HG03575 (cell line): ENCODE measurements around the gene CHST3.

Experiments used
- ATAC-seq: cut with Tn5 transposase; IDR thresholded peaks from one replicate; pipeline ENCODE4 v1.9.1; 2021; ENCODE audit not compliant: unreplicated experiment, insufficient number of reproducible peaks, low FRiP score; ENCODE audit errors: extremely low read depth

Gene CHST3

DNA sequence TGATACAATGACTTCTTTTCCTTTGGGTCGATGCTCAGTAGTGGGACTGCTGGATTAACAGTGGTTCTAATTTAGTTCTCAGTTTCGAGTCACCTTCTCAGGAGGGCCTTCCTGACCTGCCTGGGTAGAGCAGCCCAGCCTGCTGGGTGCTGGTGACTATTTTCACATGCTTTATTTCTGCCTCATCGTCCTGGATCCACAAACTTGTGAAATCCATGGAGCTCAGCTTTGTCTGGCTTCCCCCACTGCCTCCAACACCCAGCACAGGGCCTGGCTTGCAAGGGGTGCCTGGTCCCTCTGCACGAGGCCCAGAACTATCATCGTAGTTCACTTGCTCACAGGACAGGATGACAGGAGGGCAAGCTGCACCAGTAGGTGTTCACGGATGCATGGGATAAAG is 77.3 kb downstream of the CHST3 start:
- no peak for ATAC-seq

DNA sequence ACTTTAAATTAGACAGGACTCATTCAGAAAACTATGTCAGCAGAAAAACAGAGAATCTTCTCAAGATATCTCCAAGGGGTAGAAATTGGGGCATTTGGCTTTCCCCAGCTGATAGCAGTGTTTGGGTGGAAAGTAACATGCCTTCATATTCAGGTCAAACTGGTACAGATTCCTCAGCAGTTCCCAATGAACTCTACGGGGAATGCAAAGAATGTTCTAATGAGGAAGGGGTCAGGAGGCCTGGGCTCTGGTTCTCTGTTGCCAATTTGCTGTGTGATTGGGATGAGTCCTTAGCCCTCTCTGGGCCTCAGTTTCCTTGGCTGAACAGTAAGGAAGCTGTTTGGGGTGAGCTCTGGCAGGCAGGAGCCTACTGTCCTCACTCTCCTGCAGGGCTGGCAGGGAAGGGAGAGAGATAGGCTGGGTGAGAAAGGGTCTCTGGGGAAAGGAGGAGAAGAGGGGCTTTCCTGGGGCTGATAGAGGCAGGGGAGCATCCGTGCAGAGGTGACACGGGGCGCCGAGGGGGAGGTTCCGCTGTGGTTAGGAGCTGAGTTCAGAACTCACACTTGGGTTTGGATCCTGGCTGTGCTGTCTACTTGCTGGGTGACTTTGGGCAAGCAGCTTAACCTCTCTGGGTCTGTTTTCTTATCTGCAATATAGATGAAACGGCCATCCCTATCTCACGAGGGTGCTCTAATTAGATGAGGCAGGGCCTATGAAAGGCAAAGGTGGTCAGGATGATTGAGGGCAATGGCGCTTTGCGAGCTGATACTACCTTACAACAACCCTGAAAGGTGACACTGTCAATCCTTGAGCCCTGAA is 79.0 kb downstream of the CHST3 start:
- ATAC-seq: no peak

- no peak for ATAC-seq
Observed at GRCh38 chr10:72044417-72045041, 80.3 kb downstream of the CHST3 start.

- no peak for ATAC-seq
Observed at GRCh38 chr10:72045586-72045985, 81.4 kb downstream of the CHST3 start.

DNA sequence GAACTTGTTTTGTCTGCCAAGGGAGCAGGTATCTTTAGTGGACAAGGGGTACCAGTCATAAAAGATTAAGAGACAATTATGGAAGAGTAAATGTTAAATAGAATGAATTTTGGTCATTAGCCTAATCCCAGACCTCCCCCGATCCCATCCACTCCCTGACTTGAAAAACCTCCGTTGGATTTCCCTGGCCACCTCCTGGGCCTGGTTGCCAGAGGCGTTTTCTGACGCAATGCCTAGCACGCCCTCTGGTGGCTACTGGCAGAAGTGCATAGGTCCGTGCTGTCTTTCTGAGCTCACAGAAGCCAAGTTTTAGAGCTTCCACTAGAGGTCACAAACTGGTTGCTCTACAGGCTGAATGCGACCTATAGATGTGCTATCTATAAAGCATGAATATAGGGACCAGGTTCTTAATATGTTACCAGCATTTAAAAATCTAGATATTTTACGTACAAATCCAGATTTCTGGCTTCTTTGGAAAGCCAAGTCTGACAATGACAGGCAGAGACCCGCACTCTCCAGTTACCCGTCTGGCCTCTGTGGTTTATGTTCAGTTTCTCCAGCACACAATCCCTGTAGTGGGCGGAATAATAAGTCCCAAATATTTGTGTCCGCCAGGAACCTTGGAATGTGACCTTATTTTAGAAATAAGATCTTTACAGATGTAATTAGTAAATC is 84.4 kb downstream of the CHST3 start:
- ATAC-seq: no peak

DNA sequence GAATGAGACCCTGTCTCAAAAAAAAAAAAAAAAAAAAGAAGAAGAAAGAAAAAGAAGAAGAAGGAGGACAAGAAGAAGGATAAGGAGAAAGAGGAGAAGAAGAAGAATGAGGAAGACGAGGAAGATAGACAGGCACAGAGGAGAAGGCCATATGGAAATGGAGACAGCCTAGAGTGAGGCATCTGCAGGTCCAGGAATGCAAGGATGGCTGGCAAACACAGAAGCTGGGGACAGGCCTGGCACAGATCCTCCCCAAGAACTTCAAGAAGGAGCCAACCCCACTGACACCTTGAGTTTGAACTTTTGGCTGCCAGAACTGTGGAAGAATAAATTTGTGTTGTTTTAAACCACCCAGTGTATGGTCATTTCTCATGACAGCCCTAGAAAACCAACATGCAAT is 85.3 kb downstream of the CHST3 start:
- ATAC-seq: no peak

DNA sequence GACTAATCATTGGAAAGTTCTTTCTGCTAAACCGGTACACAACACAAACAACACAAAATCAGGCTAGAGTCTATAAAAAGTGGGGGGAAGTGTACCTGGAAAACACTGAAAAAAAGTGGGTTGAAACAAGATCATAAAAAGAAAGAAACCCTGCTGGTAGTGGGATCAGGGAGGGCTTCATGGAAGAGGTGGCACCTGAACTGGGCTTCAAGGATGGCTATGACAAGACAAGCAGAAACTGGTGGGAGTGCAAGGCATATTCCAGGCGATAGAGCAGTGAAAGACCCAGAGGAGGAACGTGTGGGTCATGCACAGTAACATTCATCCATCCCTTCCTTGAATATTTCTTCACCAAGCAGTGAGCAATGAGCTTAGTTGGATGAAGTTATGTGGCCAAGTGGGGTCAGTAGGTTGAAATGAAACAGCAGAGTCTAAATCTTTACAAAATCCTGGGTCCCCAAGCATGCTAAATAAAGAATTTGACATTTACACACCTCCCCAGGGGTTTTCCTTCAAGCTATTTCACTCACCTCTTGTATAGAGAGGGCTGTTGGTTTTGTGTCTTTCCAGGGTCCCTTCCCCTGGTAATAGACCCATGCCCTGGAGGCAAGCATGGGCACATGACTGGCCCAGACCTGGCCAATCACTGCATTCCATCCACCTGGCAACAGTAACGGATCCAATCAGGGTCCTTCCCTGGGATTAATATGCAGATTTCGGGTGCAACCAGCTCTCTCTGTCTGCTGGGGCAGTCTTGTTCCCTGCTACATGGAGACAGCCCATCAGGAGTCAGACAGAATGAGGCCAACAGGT is 86.0 kb downstream of the CHST3 start:
- no peak for ATAC-seq

- ATAC-seq: no peak
Observed at GRCh38 chr10:72050873-72051272, 86.7 kb downstream of the CHST3 start.

- ATAC-seq: no peak
Observed at GRCh38 chr10:72053690-72054089, 89.5 kb downstream of the CHST3 start.

DNA sequence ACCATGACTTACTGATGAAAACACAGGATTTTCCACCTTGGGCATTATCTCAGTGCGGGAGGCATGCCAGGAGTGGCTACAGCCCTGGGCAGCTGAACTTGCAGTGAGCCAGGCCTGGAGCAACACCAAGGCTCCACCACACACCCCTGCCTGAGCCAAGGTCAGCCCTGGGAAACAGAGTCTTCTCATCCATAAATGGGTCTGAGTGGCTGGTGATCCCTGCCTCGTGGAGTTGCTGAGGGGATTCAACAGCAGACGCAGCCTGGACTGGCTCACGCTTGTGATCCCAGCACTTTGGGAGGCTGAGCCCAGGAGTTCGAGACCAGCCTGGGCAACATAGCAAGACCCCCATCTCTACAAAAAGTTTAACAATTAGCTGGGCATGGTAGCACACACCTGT is 91.9 kb downstream of the CHST3 start:
- no peak for ATAC-seq

DNA sequence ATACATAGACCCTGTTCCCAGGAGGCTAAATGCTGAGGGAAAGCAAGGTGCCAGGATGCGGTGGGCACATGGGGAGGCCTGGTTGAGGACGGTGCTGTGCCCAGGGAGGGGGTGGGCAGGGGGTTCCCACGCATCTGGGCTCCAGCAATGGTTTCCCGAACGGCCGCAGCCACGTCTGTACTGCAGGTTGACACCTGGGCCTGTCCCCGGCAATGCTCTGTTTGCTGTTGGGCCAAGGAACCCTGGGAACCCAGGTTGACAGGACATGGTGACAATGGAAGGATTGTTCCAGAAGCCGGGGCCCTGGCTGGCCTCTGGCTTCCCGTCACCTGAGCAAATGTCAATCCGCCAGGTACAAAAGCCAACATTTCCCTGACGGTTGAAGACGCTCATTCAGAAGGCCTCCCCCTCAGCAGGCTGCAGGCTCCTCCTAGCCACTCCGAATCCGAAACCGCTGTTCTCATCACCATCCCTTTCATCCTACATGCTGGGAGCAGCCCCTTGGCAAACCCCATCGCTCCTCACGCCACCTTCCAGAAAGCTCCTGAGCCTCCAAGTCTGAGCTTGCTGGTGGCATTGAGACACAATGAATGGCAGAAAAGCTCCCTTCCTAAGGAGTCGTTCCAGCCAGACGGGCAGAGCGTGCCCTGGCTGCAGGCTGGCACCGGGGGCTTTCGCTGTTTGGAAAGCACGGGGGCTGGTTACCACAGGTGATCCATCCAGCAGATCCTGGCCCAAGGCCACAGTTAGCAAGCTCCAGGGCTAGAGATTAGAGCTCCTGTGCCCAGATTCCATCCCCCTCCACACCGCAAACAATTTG is 92.9 kb downstream of the CHST3 start:
- no peak for ATAC-seq

DNA sequence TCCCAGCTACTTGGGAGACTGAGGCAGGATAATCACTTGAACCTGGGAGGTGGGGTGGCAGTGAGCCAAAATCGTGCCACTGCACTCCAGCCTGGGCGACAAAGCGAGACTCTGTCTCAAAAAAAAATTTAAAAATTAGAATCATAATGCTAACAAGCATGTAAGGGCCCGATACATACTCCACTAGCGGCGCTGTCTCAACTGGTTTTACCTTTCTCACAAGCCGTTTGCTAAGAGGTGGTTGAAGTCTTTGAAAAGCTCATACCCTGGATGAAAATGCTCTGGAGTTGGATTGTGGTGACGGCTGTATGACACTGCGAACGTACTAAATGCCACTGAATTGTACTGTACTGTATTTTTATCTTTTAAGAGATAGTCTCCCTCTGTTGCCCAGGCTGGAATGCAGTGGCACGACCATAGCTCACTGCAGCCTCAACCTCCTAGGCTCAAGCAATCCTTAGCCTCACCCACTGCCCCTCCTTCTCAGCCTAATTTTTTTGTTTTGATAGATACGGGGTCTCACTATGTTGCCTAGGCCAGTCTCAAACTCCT is 94.2 kb downstream of the CHST3 start:
- ATAC-seq: no peak

GRCh38 chr10:72058989-72059842 is 95.0 kb downstream of the CHST3 start:
- ATAC-seq: no peak

GRCh38 chr10:72059843-72060822 is 95.9 kb downstream of the CHST3 start:
- ATAC-seq: no peak

- ATAC-seq: no peak
Observed at GRCh38 chr10:72061491-72061890, 97.3 kb downstream of the CHST3 start.

GRCh38 chr10:72061930-72062329 is 97.7 kb downstream of the CHST3 start:
- no peak for ATAC-seq
